ENCODE results near the gene HIPK2. TPM values are rescaled to one million over a fixed set of nuclear protein-coding genes. Genes with fewer than 3 reads are reported as not detected.

Gene HIPK2
- total and polyA plus RNA-seq, 2 donors (not counting 3 experiments of a cell fraction or from before 2014, with no cell fraction given): 9.0 to 43.8 TPM

DNA sequence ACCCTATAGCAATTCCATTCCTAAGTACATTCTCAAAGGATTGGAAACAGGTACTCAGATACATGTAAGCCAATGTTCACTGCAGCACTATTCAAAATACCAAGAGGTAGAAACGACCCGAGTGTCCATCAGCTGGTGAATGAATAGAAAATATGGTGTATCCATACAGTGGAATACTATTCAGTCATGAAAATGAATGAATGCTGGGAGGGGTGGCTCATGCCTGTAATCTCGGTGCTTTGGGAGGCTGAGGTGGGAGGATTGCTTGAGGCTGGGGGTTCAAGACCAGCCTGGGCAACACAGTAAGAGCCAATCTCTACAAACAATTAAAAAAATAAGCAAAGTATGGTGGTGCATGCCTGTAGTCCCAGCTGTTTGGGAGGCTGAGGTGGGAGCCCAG lies 191.5 kb downstream of the HIPK2 start:
- Histone ChIP-seq H2AFZ (ENCODE audit: low read depth, low read length) (no peak overlapping the region), H3K9me3 (replicated peaks; ENCODE audit: control insufficient read depth, insufficient read depth, low read length) (no peaks in the 10 kb centered on the region), H3K4me2 (ENCODE audit: insufficient read depth, low read length) (no peak overlapping the region), H3K9me1 (replicated peaks; ENCODE audit: control insufficient read depth, extremely low read depth, insufficient read depth, low read length) (no peaks in the 10 kb centered on the region), H3K4me1 (ENCODE audit: control insufficient read depth, extremely low read depth, insufficient read depth, low read length) (no peaks in the 10 kb centered on the region), H3K9ac (replicated peaks; ENCODE audit: extremely low read depth, insufficient read depth, low read length) (no peak overlapping the region), H3K79me2 (ENCODE audit: control insufficient read depth, insufficient read depth, low read length) (no peaks in the 10 kb centered on the region), H3K4me3 (replicated peaks in 1 of 3; ENCODE audit: insufficient read depth in 1 of 3, low read depth in 1 of 3, low read length in 3 of 3) (no peak overlapping the region), H4K20me1 (replicated peaks; ENCODE audit: control insufficient read depth, extremely low read depth, insufficient read depth, low read length) (no peaks in the 10 kb centered on the region), H3K27ac (ENCODE audit: insufficient read depth, low read depth, low read length) (no peak overlapping the region), H3K27me3 (ENCODE audit: control insufficient read depth in 2 of 2, insufficient read depth in 2 of 2, low read length in 2 of 2) (no peaks in the 10 kb centered on the region), H3K36me3 (ENCODE audit: control insufficient read depth in 2 of 2, extremely low read depth in 1 of 2, insufficient read depth in 2 of 2, low read length in 2 of 2) (peaks cover 7 to 42% of the 10 kb centered on the region in 2 experiments)
- BruUV-seq (replicated peaks): no TSS peak
- dilution Hi-C loops (cut with MboI; ENCODE audit: extremely low pct_ligation_motif_present, low sequenced_read_pairs): no loop called here
- CTCF ChIA-PET: interaction anchor here (2.3 kb wide), 1 partner anchor 16 kb away, joined by 14 read pairs; no protein-coding TSS in a partner anchor
- intact Hi-C loops (cut with micrococcal nuclease): no loop called here
- FAIRE-seq (no peak), DNase-seq (ENCODE audit: low read depth, low spot score) (no peak)
- no peak for TF ChIP-seq JUN (IDR thresholded peaks at IDR 0.05; ENCODE audit: borderline replicate concordance, insufficient read depth, insufficient read length, low read depth)
- TF ChIP-seq, protein P1, sequence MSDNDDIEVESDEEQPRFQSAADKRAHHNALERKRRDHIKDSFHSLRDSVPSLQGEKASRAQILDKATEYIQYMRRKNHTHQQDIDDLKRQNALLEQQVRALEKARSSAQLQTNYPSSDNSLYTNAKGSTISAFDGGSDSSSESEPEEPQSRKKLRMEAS (IDR thresholded peaks at IDR 0.05; ENCODE audit: insufficient read depth, insufficient read length): no peak
- POLR2A ChIA-PET: no interaction called here

DNA sequence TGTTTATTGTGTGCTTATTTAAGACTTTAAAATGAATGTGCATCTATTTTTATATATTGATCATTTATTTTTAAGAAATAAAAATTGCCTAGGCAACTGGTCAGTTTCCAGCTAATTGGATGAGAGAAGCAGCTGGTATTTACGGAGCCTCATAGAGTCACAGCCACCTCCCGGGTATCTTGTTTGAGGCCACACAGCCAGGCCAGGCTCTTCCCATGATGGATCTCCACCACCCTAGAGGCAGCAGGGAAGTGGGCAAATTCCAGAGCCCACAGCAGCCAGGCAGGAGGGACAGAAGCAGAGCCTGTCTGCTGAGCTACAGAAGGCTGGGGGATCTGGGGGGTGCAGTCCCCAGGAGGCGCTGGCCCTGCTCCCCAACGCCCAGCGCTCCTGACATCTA lies 192.8 kb downstream of the HIPK2 start:
- no peaks in the 10 kb centered on the region for H3K9me1 ChIP-seq (replicated peaks; ENCODE audit: control insufficient read depth, extremely low read depth, insufficient read depth, low read length)
- no peak overlapping the region for H3K4me2 ChIP-seq (ENCODE audit: insufficient read depth, low read length)
- intact Hi-C loops (cut with micrococcal nuclease) (no loop called here), dilution Hi-C loops (cut with MboI; ENCODE audit: extremely low pct_ligation_motif_present, low sequenced_read_pairs) (no loop called here)
- H2AFZ ChIP-seq (ENCODE audit: low read depth, low read length): no peak overlapping the region
- no peak for TF ChIP-seq POLR2A (IDR thresholded peaks at IDR 0.05; ENCODE audit: low read depth, low read length)
- TF ChIP-seq, protein P1 (IDR thresholded peaks at IDR 0.05; ENCODE audit: insufficient read depth, insufficient read length): no peak
- no peak for TF ChIP-seq EZH2 (IDR thresholded peaks at IDR 0.05; ENCODE audit: borderline replicate concordance, low read depth, low read length, severe bottlenecking)
- no peak for TF ChIP-seq POLR2AphosphoS5 (IDR thresholded peaks at IDR 0.05; ENCODE audit: insufficient read depth, low read depth, low read length)
- no peak for TF ChIP-seq FOS (IDR thresholded peaks at IDR 0.05; ENCODE audit: borderline replicate concordance, insufficient read depth, low read length)
- TF ChIP-seq MYC (IDR thresholded peaks at IDR 0.05; ENCODE audit: low read depth, low read length): no peak
- TF ChIP-seq GATA2 (IDR thresholded peaks at IDR 0.05; ENCODE audit: insufficient read depth, insufficient read length, low read depth, low read length): no peak
- no peak for TF ChIP-seq JUN (IDR thresholded peaks at IDR 0.05; ENCODE audit: borderline replicate concordance, insufficient read depth, insufficient read length, low read depth)
- H3K9ac ChIP-seq (replicated peaks; ENCODE audit: extremely low read depth, insufficient read depth, low read length): no peak overlapping the region
- FAIRE-seq: no peak
- no TSS peak for BruUV-seq (replicated peaks)
- CTCF ChIA-PET: interaction anchor here (2.3 kb wide), 1 partner anchor 17 kb away, joined by 14 read pairs; no protein-coding TSS in a partner anchor
- H4K20me1 ChIP-seq (replicated peaks; ENCODE audit: control insufficient read depth, extremely low read depth, insufficient read depth, low read length): no peaks in the 10 kb centered on the region
- H3K79me2 ChIP-seq (ENCODE audit: control insufficient read depth, insufficient read depth, low read length): no peaks in the 10 kb centered on the region
- POLR2A ChIA-PET: no interaction called here
- DNase-seq (ENCODE audit: low read depth, low spot score): no peak
- no peaks in the 10 kb centered on the region for H3K4me1 ChIP-seq (ENCODE audit: control insufficient read depth, extremely low read depth, insufficient read depth, low read length)
- no peaks in the 10 kb centered on the region for H3K9me3 ChIP-seq (replicated peaks; ENCODE audit: control insufficient read depth, insufficient read depth, low read length)
- H3K4me3 ChIP-seq (replicated peaks in 1 of 3; ENCODE audit: insufficient read depth in 1 of 3, low read depth in 1 of 3, low read length in 3 of 3): no peak overlapping the region
- no peak overlapping the region for H3K27ac ChIP-seq (ENCODE audit: insufficient read depth, low read depth, low read length)
- H3K36me3 ChIP-seq (ENCODE audit: control insufficient read depth in 2 of 2, extremely low read depth in 1 of 2, insufficient read depth in 2 of 2, low read length in 2 of 2): peaks cover 5 to 46% of the 10 kb centered on the region in 2 experiments
- no peaks in the 10 kb centered on the region for H3K27me3 ChIP-seq (ENCODE audit: control insufficient read depth in 2 of 2, insufficient read depth in 2 of 2, low read length in 2 of 2)

Measured in endothelial cell of umbilical vein (primary cell).